Lower leg skin (tissue), 4 donors: Measurements from ENCODE around the gene ZNF862. TPM values are rescaled to one million over a fixed set of nuclear protein-coding genes. Genes with fewer than 3 reads are reported as not detected.

Experiments
- DNase-seq, 2 donors: peaks; one replicate each; pipeline ENCODE4 v3.0.0-alpha.2; 2019; ENCODE audit warnings: low spot score in 2 of 2
- H3K4me3 ChIP-seq: fragments of 200-600 bp; sonication (generic); 2 replicates; pipeline ENCODE4 v1.5.1; 2017; ENCODE audit warnings: mild to moderate bottlenecking, low read depth; ENCODE audit not compliant: poor library complexity, severe bottlenecking
- POLR2A ChIP-seq, 2 donors: fragments of 450-650 bp; IDR thresholded peaks; one replicate each; pipeline ENCODE4 v1.6.1; 2016 to 2017; ENCODE audit warnings: antibody characterized with exemption in 2 of 2, mild to moderate bottlenecking in 1 of 2, moderate library complexity in 1 of 2
- WGBS, 2 donors: methylation state at CpG; one replicate each; pipeline ENCODE4 v1.1.5; 2018; 5-methylcytosine and 5-hydroxymethylcytosine counted together
- intact Hi-C: fragments of 100-400 bp; cut with DNase I; formaldehyde crosslinking; loops from one replicate; pipeline ENCODE4 v1.15.0; 2023; ENCODE audit warnings: low total_unique reads
- total RNA-seq, 4 donors: library from RNA; depleted of rRNA; stranded (reverse); fragments of >200 nt; gene quantifications; one replicate each; pipeline ENCODE4 v1.1.0, GENCODE V29; 2016
- TF ChIP-seq, protein P1 (sequence below), 3 donors: fragments of 450-650 bp; IDR thresholded peaks; one replicate each; pipeline ENCODE4 v1.5.1; 2016; ENCODE audit warnings: antibody characterized with exemption in 3 of 3, mild to moderate bottlenecking in 3 of 3, moderate library complexity in 2 of 3

Gene ZNF862
- total RNA-seq, 4 donors from 2014 or later, result 12.8 to 34.3 (median 22.3) TPM

DNA sequence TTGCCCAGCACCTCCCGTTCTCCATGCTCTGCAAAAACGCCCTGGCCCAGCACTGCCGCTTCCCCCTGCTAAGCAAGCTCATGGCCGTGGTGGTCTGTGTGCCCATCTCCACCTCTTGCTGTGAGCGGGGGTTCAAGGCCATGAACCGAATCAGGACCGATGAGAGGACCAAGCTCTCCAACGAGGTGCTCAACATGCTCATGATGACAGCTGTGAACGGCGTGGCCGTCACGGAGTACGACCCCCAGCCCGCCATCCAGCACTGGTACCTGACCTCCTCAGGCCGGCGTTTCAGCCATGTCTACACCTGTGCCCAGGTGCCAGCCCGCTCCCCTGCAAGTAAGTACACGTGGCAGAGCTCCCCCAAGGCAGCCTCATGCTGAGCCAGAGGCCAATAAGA lies 24.0 kb downstream of the ZNF862 start:
- 93 to 95% methylated on average over 14 to 18 of the region's 18 CpGs for WGBS, 2 donors
- intact Hi-C loops, result no loop called here
- peak in 1 of 2 donors; percentile 84 for DNase-seq
- no peak for TF ChIP-seq POLR2A (IDR thresholded peaks at IDR 0.05)
- TF ChIP-seq, protein P1, sequence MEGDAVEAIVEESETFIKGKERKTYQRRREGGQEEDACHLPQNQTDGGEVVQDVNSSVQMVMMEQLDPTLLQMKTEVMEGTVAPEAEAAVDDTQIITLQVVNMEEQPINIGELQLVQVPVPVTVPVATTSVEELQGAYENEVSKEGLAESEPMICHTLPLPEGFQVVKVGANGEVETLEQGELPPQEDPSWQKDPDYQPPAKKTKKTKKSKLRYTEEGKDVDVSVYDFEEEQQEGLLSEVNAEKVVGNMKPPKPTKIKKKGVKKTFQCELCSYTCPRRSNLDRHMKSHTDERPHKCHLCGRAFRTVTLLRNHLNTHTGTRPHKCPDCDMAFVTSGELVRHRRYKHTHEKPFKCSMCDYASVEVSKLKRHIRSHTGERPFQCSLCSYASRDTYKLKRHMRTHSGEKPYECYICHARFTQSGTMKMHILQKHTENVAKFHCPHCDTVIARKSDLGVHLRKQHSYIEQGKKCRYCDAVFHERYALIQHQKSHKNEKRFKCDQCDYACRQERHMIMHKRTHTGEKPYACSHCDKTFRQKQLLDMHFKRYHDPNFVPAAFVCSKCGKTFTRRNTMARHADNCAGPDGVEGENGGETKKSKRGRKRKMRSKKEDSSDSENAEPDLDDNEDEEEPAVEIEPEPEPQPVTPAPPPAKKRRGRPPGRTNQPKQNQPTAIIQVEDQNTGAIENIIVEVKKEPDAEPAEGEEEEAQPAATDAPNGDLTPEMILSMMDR (IDR thresholded peaks at IDR 0.05), result no peak
- no peak overlapping the region for H3K4me3 ChIP-seq

- WGBS, 2 donors, result 91 to 94% methylated on average over 4 of the region's 4 CpGs
- intact Hi-C loops, result no loop called here
- no peak overlapping the region for H3K4me3 ChIP-seq
- TF ChIP-seq, protein P1 (IDR thresholded peaks at IDR 0.05), result no peak
- no peak for TF ChIP-seq POLR2A (IDR thresholded peaks at IDR 0.05)
- DNase-seq, result no peak
These were observed 25.3 kb downstream of the ZNF862 start for GRCh38 chr7:149863500-149863899.

- no peak for TF ChIP-seq POLR2A (IDR thresholded peaks at IDR 0.05)
- TF ChIP-seq, protein P1 (IDR thresholded peaks at IDR 0.05), result no peak
- no peak for DNase-seq
- 89 to 93% methylated on average over 8 of the region's 8 CpGs for WGBS, 2 donors
- intact Hi-C loops, result no loop called here
- H3K4me3 ChIP-seq, result no peak overlapping the region
These were observed 25.8 kb downstream of the ZNF862 start for GRCh38 chr7:149864023-149864422.

DNA sequence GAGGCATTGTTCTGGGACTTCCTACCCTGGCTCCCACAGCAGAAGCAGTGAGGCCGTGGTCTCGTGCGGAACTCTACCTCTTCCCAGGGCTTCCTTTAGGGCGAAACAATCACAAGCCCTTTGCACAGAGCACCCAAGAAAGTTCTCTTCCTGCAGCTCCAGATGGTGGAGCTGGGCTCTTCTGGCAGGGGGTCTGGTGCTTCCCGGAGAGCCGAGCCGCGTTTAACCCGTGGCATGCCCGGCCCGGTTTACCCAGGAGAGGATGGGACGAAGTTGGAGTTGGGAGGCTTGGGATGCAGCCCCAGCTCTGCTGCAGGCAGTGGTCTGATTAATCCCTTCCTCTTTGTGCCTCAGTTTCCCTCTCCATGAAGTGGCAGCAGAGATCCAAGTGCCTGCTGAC lies 26.6 kb downstream of the ZNF862 start:
- intact Hi-C loops, result no loop called here
- WGBS, 2 donors, result 92 to 93% methylated on average over 12 of the region's 12 CpGs
- H3K4me3 ChIP-seq, result no peak overlapping the region
- TF ChIP-seq POLR2A (IDR thresholded peaks at IDR 0.05), result no peak
- TF ChIP-seq, protein P1 (IDR thresholded peaks at IDR 0.05), result no peak
- no peak for DNase-seq

- H3K4me3 ChIP-seq, result no peak overlapping the region
- DNase-seq, result no peak
- WGBS, 2 donors, result 87 to 91% methylated on average over 7 of the region's 7 CpGs
- no peak for TF ChIP-seq POLR2A (IDR thresholded peaks at IDR 0.05)
- TF ChIP-seq, protein P1 (IDR thresholded peaks at IDR 0.05), result no peak
- intact Hi-C loops, result no loop called here
These were observed 27.3 kb downstream of the ZNF862 start for GRCh38 chr7:149865437-149865836.

- DNase-seq, result no peak
- TF ChIP-seq POLR2A (IDR thresholded peaks at IDR 0.05), result no peak
- TF ChIP-seq, protein P1 (IDR thresholded peaks at IDR 0.05), result no peak
- intact Hi-C loops, result no loop called here
- 84 to 94% methylated on average over 16 of the region's 16 CpGs for WGBS, 2 donors
- no peak overlapping the region for H3K4me3 ChIP-seq
These were observed 28.1 kb downstream of the ZNF862 start for GRCh38 chr7:149866139-149866778.
